HCEC 1CT (cell line): Measurements from ENCODE around the gene ACOT6.
A peak's percentile ranks its signal among the peaks of the same experiment; 100 is the strongest.
"Not testable (repeated sequence)": the region's sequence is repeated elsewhere in the genome, so short reads cannot be mapped to it uniquely, and the experiment has no call there.

Experiments used
- DNase-seq: peaks from one replicate; pipeline ENCODE4 v3.0.0-alpha.2; 2017

ACOT6 gene, protein sequence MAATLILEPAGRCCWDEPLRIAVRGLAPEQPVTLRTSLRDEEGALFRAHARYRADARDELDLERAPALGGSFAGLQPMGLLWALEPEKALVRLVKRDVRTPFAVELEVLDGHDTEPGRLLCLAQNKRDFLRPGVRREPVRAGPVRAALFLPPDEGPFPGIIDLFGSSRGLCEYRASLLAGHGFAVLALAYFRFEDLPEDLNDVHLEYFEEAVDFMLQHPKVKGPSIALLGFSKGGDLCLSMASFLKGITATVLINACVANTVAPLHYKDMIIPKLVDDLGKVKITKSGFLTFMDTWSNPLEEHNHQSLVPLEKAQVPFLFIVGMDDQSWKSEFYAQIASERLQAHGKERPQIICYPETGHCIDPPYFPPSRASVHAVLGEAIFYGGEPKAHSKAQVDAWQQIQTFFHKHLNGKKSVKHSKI

DNA sequence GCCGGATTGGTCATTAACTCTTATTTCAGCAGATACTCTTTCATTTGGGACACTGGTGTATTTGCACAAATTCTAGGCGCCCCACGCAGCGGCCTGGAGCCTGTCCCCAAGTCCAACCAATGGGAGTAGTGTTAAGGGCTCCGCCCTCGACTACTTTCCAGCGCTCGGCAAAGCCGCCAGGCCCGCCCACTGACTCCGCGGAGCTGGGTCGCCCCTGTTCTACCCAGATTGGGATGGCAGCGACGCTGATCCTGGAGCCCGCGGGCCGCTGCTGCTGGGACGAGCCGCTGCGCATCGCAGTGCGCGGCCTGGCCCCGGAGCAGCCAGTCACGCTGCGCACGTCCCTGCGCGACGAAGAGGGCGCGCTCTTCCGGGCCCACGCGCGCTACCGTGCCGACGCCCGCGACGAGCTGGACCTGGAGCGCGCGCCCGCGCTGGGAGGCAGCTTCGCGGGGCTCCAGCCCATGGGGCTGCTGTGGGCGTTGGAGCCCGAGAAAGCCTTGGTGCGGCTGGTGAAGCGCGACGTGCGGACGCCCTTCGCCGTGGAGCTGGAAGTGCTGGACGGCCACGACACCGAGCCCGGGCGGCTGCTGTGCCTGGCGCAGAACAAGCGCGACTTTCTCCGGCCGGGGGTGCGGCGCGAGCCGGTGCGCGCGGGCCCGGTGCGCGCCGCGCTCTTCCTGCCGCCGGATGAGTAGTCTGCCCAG lies at the start of gene ACOT6:
TSS of gene ACOT6 (plus strand) at position 179 of the 707 bp plus-strand sequence. CDS start at position 234, 55 bp downstream.
- peak; percentile 59 for DNase-seq

DNA sequence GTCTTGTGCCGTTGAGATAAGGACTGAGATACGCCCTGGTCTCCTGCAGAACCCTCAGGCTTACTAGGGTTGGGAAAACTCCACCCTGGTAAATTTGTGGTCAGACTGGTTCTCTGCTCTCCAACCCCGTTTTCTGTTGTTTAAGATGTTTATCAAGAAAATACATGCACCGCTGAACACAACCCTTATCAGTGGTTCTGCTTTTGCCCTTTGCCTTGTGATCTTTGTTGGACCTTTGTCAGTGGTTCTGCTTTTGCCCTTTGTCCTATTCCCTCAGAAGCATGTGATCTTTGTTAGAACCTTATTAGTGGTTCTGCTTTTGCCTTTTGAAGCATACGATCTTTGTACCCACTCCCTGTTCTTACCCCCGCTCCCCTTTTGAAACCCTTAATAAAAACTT lies 49.6 kb upstream of the ACOT6 start:
- not testable (repeated sequence) for DNase-seq

DNA sequence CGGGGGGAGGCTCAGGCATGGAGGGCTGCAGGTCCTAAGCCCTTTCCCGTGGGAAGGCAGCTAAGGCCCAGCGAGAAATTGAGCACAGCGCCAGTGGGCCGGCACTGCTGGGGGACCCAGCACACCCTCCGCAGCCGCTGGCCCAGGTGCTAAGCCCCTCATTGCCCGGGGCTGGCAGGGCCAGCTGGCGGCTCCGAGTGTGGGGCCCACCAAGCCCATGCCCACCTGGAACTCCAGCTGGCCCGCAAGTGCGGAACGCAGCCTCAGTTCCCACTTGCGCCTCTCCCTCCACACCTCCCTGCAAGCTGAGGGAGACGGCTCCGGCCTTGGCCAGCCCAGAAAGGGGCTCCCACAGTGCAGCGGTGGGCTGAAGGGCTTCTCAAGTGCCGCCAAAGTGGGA lies 45.9 kb upstream of the ACOT6 start:
- not testable (repeated sequence) for DNase-seq

DNA sequence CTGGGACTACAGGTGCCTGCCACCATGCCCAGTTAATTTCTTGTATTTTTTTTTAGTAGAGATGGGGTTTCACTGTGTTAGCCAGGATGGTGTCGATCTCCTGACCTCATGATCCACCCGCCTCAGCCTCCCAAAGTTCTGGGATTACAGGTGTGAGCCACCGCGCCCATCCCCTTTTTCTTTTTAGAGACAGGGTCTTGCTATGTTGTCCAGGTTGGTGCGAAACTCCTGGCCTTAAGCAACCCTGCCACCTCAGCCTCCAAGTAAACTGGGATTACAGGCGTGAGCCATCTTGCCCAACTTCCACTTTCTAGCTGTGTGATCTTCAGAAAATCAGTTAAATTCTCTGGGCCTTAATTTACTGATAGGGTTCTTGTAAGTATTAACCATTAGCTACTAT lies 45.4 kb upstream of the ACOT6 start:
- DNase-seq, result not testable (repeated sequence)

DNA sequence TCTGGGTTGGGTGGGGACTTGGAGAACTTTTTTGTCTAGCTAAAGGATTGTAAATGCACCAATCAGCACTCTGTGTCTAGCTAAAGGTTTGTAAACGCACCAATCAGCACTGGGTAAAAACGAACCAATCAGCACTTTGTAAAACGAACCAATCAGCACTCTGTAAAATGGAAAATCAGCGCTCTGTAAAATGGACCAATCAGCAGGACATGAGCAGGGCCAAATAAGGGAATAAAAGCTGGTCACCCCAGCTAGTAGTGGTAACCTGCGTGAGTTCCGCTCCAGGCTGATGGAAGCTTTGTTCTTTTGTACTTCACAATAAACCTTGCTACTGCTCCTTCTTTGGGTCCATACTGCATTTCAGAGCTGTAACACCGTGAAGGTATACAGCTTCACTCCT lies 45.0 kb upstream of the ACOT6 start:
- no peak for DNase-seq

DNA sequence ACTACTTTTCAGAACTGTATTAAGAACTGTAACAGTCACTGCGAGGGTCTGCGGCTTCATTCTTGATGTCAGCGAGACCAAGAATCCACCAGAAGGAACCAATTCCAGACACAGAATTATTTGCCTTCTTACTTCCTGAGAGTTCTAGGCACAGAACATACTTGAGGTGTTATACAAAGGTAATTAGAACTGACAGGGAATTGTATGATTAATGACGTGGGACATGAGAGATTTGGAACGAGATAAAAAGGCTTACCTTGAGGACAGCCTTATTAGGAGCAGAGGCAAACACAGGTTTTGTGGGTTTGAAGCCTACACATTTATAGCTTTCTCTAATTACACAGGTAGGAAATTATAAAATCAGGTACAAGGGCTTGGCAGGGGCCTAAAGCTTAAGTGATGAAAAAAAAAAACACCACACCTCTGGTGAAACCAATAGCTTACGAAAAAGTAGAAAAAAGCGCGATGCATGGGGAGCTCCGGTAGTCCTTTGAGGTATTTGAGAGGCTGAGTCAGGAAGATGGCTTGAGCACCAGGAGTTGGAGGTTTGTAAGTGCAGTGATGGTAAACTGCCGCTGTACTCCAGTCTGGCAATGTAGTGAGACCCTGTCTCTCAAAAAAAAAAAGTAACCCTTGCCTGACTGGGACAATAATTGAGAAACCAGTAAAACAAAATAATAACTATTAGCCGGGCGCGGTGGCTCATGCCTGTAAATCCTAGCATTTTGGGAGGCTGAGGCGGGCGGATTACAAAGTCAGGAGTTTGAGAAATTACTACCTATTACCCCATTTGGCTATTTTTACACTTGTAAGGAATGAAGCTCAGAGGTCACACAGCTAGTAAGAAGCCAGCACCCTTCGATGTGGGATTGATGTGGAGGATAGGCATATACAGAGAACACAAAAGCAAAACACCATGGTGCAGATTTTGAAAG lies 44.1 kb upstream of the ACOT6 start:
- DNase-seq, result peak; percentile 44

DNA sequence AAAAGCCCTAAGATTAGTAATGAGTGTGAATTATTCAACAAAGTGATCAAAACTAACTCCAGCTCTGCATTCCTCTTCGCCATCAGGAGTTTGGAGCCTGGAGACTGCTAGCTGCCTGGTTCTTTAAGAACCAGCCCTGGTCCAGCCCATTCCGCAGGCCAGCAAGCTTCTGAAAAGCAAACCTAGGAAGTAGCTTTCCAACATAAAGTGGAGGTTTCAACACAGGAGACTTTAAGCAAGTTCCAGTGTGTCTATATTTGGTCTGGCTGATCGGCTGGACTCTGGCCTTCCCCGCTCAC lies 43.5 kb upstream of the ACOT6 start:
- not testable (repeated sequence) for DNase-seq

DNA sequence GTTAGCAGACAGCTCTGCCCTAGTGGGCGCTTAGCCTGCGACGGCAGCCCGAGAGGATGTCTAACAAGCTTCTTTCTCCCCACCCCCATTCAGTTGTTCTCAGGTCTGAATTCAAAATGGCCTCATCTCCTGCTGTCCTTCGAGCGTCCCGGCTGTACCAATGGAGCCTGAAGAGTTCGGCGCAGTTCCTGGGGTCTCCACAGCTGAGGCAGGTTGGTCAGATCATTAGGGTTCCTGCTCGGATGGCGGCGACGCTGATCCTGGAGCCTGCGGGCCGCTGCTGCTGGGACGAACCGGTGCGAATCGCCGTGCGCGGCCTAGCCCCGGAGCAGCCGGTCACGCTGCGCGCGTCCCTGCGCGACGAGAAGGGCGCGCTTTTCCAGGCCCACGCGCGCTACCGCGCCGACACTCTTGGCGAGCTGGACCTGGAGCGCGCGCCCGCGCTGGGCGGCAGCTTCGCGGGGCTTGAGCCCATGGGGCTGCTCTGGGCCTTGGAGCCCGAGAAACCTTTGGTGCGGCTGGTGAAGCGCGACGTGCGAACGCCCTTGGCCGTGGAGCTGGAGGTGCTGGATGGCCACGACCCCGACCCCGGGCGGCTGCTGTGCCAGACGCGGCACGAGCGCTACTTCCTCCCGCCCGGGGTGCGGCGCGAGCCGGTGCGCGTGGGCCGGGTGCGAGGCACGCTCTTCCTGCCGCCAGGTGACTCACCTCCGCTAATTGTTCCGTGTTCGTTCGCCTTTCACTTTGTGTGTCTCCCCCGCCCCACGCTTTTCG lies 42.9 kb upstream of the ACOT6 start, which contains the start of gene ACOT2:
TSS of gene ACOT2 (plus strand) at position 29 of the 774 bp plus-strand sequence. CDS start at position 57, 28 bp downstream.
- peak; percentile 90 for DNase-seq

DNA sequence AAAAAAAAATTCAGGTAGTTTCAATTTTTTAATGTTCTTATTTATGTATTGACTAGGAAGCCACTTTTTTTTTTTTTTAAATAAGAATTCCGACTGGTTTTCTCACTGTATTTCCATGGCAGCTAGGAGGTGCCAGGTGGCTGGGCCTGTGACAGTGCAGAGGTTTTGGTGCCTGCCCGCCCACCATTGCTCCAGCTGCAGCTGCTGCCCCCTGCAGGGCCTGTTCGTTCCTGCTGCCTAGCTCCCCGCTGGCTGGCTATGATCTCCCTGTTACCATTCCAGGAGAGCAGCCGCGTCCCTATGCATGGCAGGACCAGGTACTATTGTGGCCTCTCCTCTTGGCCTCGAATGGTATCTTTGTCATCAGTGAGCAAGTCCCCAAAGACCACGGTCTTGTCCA lies 41.4 kb upstream of the ACOT6 start:
- DNase-seq, result peak; percentile 25

DNA sequence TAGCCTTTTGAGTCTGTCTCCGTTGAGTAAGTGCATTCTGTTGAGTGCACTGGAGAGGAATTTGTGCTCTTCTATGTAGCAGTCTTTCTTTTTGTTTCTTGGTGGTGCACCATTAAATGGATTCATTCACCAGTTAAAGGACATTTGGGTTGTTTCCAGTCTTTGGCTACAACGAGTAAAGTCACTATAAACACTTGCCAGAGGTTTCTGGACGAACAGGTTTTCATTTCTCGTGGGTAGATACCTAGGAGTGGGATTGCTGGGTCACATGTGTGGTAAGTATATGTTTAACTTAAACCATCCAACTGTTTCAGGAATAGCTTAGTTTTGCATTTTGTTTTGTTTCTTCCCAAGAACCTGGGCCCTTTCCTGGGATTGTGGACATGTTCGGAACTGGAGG lies 39.3 kb upstream of the ACOT6 start:
- DNase-seq, result not testable (repeated sequence)

DNA sequence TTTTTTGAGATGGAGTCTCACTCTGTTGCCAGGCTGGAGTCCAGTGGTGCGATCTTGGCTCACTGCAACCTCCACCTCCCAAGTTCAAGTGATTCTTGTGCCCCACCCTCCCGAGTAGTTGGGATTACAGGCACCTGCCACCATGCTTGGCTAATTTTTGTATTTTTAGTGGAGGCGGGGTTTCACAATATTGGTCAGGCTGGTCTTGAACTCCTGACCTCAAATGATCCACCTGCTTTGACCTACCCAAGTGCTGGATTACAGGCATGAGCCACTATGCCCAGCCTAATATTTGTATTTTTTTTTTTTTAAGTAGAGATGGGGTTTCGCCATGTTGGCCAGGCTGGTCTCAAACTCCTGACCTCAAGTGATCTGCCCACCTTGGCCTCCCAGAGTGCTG lies 38.6 kb upstream of the ACOT6 start:
- DNase-seq, result not testable (repeated sequence)

DNA sequence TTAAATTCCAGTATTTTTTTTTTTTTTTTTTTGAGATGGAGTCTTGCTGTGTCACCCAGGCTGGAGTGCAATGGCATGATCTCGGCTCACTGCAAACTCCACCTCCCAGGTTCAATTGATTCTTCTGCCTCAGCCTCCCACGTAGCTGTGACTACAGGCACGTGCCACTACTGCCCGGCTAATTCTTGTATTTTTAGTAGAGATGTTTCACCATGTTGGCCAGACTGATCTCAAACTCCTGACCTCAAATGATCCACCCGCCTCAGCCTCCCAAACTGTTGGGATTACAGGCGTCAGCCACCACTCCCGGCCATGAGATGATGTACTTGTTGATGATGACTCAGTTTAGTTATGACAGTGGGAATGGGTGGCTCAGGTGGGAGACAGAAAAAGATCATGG lies 38.1 kb upstream of the ACOT6 start:
- not testable (repeated sequence) for DNase-seq

DNA sequence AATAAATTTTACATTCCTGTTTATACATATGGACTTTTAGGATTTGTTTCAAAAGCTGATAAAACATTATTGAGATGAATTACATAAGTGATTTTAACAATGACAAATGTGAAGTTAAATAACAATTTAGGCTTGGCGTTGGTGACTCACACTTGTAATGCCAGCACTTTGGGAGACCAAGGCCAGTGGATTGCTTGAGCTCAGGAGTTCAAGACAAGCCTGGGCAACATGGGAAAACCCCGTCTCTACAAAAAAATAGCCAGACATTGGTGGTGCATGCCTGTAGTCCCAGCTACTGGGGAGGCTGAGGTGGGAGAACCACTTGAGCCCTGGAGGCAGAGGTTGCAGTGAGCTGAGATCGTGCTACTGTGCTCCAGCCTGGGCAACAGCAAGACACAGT lies 35.9 kb upstream of the ACOT6 start:
- DNase-seq, result no peak

DNA sequence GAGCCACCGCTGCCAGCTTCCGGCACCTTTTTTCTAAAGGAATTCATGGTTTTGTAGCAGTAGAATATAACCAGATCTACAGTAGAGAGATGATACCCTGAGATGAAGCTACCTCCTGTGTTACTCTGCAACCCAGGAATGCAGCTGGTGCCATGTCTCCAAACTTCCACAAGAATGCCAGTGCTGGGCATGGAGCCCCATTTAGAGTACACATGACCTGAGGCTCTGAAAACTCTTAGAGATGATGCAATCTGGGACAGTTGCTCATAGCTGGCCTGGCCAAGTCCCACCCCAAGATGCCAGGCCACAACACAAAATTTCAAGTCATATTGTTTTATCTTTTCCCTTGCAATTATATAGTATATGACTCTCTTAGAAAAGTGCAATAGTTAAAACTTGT lies 35.1 kb upstream of the ACOT6 start:
- DNase-seq, result not testable (repeated sequence)

DNA sequence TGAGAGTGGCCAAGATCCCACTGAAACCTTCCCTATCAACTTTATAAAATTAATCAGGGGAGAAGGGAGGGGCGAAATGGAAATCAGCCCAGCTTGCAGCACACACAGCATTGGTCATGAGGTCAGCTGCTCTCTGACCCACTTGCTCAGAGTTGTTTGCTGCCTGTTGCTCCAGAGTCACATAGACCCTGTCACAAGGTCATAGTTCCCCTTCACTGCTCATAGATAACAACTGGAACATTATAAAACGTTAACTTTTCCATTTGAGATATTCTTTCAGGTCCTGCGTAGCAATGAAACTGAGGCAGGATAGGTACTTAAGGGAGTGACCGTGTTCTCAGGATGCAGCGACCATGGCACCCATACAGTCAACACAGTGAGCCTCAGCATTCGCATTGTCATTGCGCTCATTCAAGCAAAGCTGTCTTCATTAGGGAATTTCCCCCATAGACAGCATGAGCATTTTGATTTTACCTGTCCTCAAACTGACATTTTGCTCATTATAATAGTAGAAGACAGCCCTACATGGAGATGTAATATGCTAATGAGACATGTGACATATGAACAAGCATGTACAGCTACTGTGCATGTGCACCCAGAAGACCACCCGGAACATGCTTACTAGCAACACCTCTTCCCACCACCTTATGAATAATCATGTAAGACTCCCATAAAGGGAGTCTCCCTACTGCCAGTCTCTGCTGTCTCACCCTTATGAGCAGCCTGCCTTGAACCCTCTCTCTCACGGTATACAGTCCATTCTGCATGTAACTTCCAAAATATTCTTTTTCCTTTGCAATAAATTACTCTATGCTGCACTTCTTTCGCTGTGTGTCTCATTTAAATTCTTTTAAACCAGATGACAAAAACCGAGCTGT lies 30.0 kb upstream of the ACOT6 start:
- DNase-seq, result not testable (repeated sequence)

DNA sequence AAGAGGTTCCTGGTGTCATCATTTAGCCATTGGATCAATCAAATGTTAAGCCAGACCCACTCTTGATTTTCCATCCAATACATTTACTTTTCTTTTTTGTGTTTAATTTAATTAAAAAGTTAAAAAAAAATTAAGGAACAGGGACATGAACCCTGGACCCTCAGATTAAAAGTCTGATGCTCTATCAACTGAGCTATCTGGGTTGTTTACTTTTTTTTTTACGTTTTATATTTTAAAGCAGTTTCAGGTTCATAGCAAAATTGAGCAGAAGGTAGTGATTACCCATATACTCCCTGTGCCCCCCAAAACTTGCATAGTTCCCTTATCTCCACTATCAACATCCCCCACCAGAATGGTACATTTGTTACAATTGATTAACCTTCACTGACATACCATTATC lies 23.6 kb upstream of the ACOT6 start:
- DNase-seq, result no peak

DNA sequence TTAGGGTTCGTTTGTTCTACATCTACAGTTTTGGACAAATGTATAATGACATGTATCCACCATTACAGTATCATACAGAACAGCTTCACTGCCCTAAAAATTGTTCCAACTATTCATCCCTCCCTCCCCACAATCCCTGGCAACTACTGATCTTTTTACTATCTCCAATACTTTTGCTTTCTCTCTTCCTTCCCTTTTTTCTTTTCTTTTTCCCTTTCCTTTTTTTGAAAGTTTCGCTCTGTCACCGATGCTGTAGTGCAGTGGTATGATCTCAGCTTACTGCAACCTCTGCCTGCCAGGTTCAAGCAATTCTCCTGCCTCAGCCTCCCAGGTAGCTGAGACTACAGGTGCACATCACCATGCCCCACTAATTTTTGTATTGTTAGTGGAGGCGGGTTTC lies 23.2 kb upstream of the ACOT6 start:
- no peak for DNase-seq

DNA sequence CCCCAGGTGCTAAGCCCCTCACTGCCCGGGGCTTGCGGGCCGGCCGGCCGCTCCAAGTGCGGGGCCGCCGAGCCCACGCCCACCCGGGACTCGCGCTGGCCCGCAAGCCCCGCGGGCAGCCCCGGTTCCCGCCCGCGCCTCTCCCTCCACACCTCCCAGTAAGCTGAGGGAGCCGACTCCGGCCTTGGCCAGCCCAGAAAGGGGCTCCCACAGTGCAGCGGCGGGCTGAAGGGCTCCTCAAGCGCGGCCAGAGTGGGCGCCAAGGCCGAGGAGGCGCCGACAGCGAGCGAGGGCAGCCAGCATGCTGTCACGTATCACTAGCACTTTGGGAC lies 21.7 kb upstream of the ACOT6 start:
- DNase-seq, result not testable (repeated sequence)

DNA sequence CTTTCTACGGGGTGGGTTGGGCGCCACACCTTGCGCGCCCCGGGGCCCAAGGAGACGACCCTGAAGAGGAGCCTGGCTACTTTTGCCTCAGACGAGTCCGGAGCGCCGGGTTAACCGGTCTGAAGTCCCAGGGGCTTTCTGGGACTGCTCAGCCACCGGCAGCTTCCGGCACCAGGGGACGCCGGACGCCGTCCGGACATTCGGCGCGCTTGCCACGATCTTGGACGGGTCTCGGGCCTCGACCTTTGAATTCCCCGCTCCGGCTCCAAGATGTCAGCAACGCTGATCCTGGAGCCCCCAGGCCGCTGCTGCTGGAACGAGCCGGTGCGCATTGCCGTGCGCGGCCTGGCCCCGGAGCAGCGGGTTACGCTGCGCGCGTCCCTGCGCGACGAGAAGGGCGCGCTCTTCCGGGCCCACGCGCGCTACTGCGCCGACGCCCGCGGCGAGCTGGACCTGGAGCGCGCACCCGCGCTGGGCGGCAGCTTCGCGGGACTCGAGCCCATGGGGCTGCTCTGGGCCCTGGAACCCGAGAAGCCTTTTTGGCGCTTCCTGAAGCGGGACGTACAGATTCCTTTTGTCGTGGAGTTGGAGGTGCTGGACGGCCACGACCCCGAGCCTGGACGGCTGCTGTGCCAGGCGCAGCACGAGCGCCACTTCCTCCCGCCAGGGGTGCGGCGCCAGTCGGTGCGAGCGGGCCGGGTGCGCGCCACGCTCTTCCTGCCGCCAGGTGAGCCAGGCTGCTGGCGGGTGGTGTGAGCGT lies 20.4 kb upstream of the ACOT6 start, which contains the start of gene ACOT4:
TSS of gene ACOT4 (plus strand) at position 184 of the 760 bp plus-strand sequence. CDS start at position 271, 87 bp downstream.
- DNase-seq, result no peak

DNA sequence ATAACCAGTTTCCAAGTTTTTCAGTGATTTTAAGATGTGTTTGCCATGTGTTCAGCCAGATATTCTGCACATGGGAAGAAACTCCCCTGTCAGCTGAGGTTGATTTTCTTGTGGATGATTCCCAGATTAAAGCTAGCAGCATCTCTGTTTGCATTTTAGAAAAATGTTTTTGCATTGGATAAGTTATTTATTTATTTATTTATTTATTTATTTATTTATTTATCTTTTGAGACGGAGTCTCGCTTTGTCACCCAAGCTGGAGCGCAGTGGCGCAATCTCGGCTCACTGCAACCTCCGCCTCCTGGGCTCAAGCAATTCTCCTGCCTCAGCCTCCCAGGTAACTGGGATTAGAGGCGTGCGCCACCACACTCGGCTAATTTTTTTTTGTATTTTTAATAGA lies 17.8 kb upstream of the ACOT6 start:
- DNase-seq, result no peak

DNA sequence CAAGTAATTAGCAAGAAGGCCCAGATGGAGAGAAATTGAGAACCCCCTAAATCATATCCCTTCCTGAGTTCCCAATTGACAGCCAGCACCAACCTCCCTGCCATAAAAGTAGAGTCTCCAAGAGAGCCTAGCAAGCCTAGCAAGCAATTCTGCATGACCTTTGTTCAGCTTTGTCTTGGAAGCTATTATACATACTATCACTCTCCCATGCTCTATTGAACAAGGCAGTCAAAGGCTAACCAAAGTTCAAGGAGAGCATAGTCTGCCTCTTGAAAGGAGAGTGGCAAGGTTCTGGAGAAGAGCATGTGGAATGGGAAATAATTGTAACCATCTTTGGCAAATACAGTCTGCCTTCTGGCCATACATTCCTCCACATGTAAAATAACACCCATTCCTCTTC lies 12.8 kb upstream of the ACOT6 start:
- DNase-seq, result no peak
